ENCODE measurements around the gene MLXIP. TPM values are rescaled to one million over a fixed set of nuclear protein-coding genes. Genes with fewer than 3 reads are reported as not detected.
A peak's percentile ranks its signal among the peaks of the same experiment; 100 is the strongest.

The MLXIP gene
- total and polyA plus RNA-seq, 2 of the 13 experiments (the other 11 are each of a cell fraction or from before 2014, with no cell fraction given) = 5.3 to 6.7 TPM

GRCh38 chr12:122064025-122064777 lies 14.4 kb upstream of the MLXIP start (continued):
- TF ChIP-seq KIAA2018 (CRISPR knock-in tag; IDR thresholded peaks at IDR 0.05; ENCODE audit: borderline replicate concordance) = no peak
- peak; percentile 16; the same call in 1 of the 2 replicates for TF ChIP-seq SMAD3 (CRISPR knock-in tag; IDR thresholded peaks at IDR 0.05)
- TF ChIP-seq ZNF207 (IDR thresholded peaks at IDR 0.05; ENCODE audit: borderline replicate concordance) = no peak
- peak; percentile 10; the same call in 1 of the 2 replicates for TF ChIP-seq NR2F6 (IDR thresholded peaks at IDR 0.05)
- TF ChIP-seq NR2F6 (CRISPR knock-in tag; IDR thresholded peaks at IDR 0.05) = peak; percentile 58; the same call in 1 of the 2 replicates
- peak; percentile 70; the same call in 1 of the 2 replicates for TF ChIP-seq ZNF724P (CRISPR knock-in tag; IDR thresholded peaks at IDR 0.05; ENCODE audit: borderline replicate concordance)
- peak; percentile 74; the same call in 1 of the 2 replicates for TF ChIP-seq HOMEZ (CRISPR knock-in tag; IDR thresholded peaks at IDR 0.05; ENCODE audit: low read depth)
- no peak; the same call in 1 of the 2 replicates for TF ChIP-seq ARID5B (CRISPR knock-in tag; IDR thresholded peaks at IDR 0.05)
- TF ChIP-seq ZNF768 (CRISPR knock-in tag; IDR thresholded peaks at IDR 0.05) = peak; percentile 78
- no peak for TF ChIP-seq KLF12 (CRISPR knock-in tag; IDR thresholded peaks at IDR 0.05; ENCODE audit: borderline replicate concordance)
- TF ChIP-seq KDM2A (CRISPR knock-in tag; IDR thresholded peaks at IDR 0.05; ENCODE audit: borderline replicate concordance, low read depth) = peak; percentile 22
- TF ChIP-seq EHMT2 (IDR thresholded peaks at IDR 0.05; ENCODE audit: borderline replicate concordance, low read depth, low read length) = peak; percentile 62
- TF ChIP-seq JUN (CRISPR knock-in tag; IDR thresholded peaks at IDR 0.05) = no peak
- TF ChIP-seq NR3C1 (CRISPR knock-in tag; IDR thresholded peaks at IDR 0.05) = no peak
- peak; percentile 87 for TF ChIP-seq SP2 (CRISPR knock-in tag; IDR thresholded peaks at IDR 0.05)
- no peak for TF ChIP-seq ZSCAN25 (CRISPR knock-in tag; IDR thresholded peaks at IDR 0.05)
- TF ChIP-seq ZNF264 (CRISPR knock-in tag; IDR thresholded peaks at IDR 0.05) = no peak
